Mesendoderm (in vitro differentiated cells): Measurements from ENCODE around the gene RCAN3.
"Not testable (repeated sequence)": the region's sequence is repeated elsewhere in the genome, so short reads cannot be mapped to it uniquely, and the experiment has no call there.

ENCODE experiments used
- DNase-seq: peaks from one replicate; pipeline ENCODE4 v3.0.0; 2013
- H2AK5ac ChIP-seq: 2 replicates; pipeline ENCODE4 v1.6.1; 2013; ENCODE audit warnings: low read length, inconsistent platforms
- H2BK120ac ChIP-seq: 2 replicates; pipeline ENCODE4 v1.6.1; 2013; ENCODE audit warnings: low read depth, mild to moderate bottlenecking, low read length, moderate library complexity, mixed read lengths
- H2BK15ac ChIP-seq: replicated peaks from 2 replicates; pipeline ENCODE4 v1.6.1; 2013; ENCODE audit warnings: low read depth, mild to moderate bottlenecking, moderate library complexity
- H2BK5ac ChIP-seq: 2 replicates; pipeline ENCODE4 v1.6.1; 2013; ENCODE audit warnings: low read length, inconsistent platforms
- H3K18ac ChIP-seq: 2 replicates; pipeline ENCODE4 v1.6.1; 2013; ENCODE audit warnings: mild to moderate bottlenecking, low read length, mixed read lengths
- H3K23ac ChIP-seq: one replicate; pipeline ENCODE4 v1.6.1; 2013; ENCODE audit warnings: low read length
- H3K27ac ChIP-seq: 2 replicates; pipeline ENCODE4 v1.5.1; 2013; ENCODE audit warnings: low read depth, mild to moderate bottlenecking, inconsistent platforms, low read length, moderate library complexity
- H3K27me3 ChIP-seq: 2 replicates; pipeline ENCODE4 v1.6.1; 2013; ENCODE audit warnings: low read length, control low read depth, mild to moderate bottlenecking, inconsistent platforms; ENCODE audit not compliant: insufficient read depth, poor library complexity
- H3K36me3 ChIP-seq: 2 replicates; pipeline ENCODE4 v1.6.1; 2013; ENCODE audit warnings: low read length, inconsistent platforms; ENCODE audit not compliant: control insufficient read depth, insufficient read depth
- H3K4ac ChIP-seq: one replicate; pipeline ENCODE4 v1.6.1; 2013; ENCODE audit warnings: low read depth, mild to moderate bottlenecking, low read length, moderate library complexity
- H3K4me1 ChIP-seq: 2 replicates; pipeline ENCODE4 v1.6.1; 2013; ENCODE audit warnings: low read depth, low read length, inconsistent platforms; ENCODE audit not compliant: control insufficient read depth
- H3K4me2 ChIP-seq: 2 replicates; pipeline ENCODE4 v1.6.1; 2013; ENCODE audit warnings: low read length
- H3K4me3 ChIP-seq: 2 replicates; pipeline ENCODE4 v1.5.1; 2013; ENCODE audit warnings: mild to moderate bottlenecking, low read length
- H3K56ac ChIP-seq: one replicate; pipeline ENCODE4 v1.6.1; 2013; ENCODE audit warnings: low read length
- H3K79me1 ChIP-seq: 2 replicates; pipeline ENCODE4 v1.6.1; 2013; ENCODE audit warnings: low read length, inconsistent platforms
- H3K79me2 ChIP-seq: 2 replicates; pipeline ENCODE4 v1.6.1; 2013; ENCODE audit warnings: mild to moderate bottlenecking, low read length; ENCODE audit not compliant: control insufficient read depth, insufficient read depth
- H3K9ac ChIP-seq: 2 replicates; pipeline ENCODE4 v1.6.1; 2013; ENCODE audit warnings: low read length, inconsistent platforms
- H4K5ac ChIP-seq: one replicate; pipeline ENCODE4 v1.6.1; 2013; ENCODE audit warnings: low read length
- H4K8ac ChIP-seq: one replicate; pipeline ENCODE4 v1.6.1; 2013; ENCODE audit warnings: low read depth, mild to moderate bottlenecking, control low read depth, low read length, moderate library complexity
- WGBS: extraction: QIAGEN DNeasy Blood & Tissue Kit; methylation state at CpG from one replicate; pipeline ENCODE4 v1.1.7; 2013; ENCODE audit warnings: low lambda C conversion rate, missing lambda C conversion rate; ENCODE audit not compliant: insufficient coverage; ENCODE audit errors: extremely low coverage; 5-methylcytosine and 5-hydroxymethylcytosine counted together

Gene RCAN3

GRCh38 chr1:24526940-24527542 is 24.4 kb downstream of the RCAN3 start:
- Histone ChIP-seq H3K79me1 (peaks cover 1% of the 10 kb centered on the region), H2AK5ac (no peak overlapping the region), H3K27ac (no peak overlapping the region), H3K4ac (no peak overlapping the region), H3K36me3 (no peaks in the 10 kb centered on the region), H3K4me1 (peaks cover 3% of the 10 kb centered on the region), H3K27me3 (no peaks in the 10 kb centered on the region), H2BK5ac (no peak overlapping the region), H3K79me2 (no peaks in the 10 kb centered on the region), H4K5ac (no peak overlapping the region), H2BK120ac (no peak overlapping the region), H3K9ac (no peak overlapping the region), H3K18ac (no peak overlapping the region), H3K56ac (no peak overlapping the region), H4K8ac (no peak overlapping the region), H2BK15ac (no peak overlapping the region), H3K23ac (no peak overlapping the region), H3K4me2 (no peak overlapping the region), H3K4me3 (no peak overlapping the region)
- no CpG with 5 or more reads among the region's 8 CpGs for WGBS
- DNase-seq, result no peak

GRCh38 chr1:24528744-24529143 is 26.1 kb downstream of the RCAN3 start:
- Histone ChIP-seq H3K79me2 (no peaks in the 10 kb centered on the region), H3K4me2 (no peak overlapping the region), H4K5ac (no peak overlapping the region), H3K4me1 (peaks cover 3% of the 10 kb centered on the region), H2AK5ac (no peak overlapping the region), H3K27ac (no peak overlapping the region), H3K4me3 (no peak overlapping the region), H3K9ac (no peak overlapping the region), H3K23ac (no peak overlapping the region), H2BK120ac (no peak overlapping the region), H4K8ac (no peak overlapping the region), H2BK5ac (no peak overlapping the region), H3K27me3 (no peaks in the 10 kb centered on the region), H3K18ac (no peak overlapping the region), H3K79me1 (peaks cover 1% of the 10 kb centered on the region), H3K36me3 (no peaks in the 10 kb centered on the region), H3K56ac (no peak overlapping the region), H3K4ac (no peak overlapping the region), H2BK15ac (no peak overlapping the region)
- WGBS, result no CpG with 5 or more reads among the region's 2 CpGs
- DNase-seq, result no peak

- H3K27me3 ChIP-seq, H2BK120ac ChIP-seq, H3K4me2 ChIP-seq, H3K23ac ChIP-seq, H3K4me3 ChIP-seq, H4K8ac ChIP-seq, H3K4ac ChIP-seq, H3K56ac ChIP-seq, H4K5ac ChIP-seq, H3K36me3 ChIP-seq, H3K18ac ChIP-seq, H2BK5ac ChIP-seq, H2AK5ac ChIP-seq, H3K27ac ChIP-seq, H3K4me1 ChIP-seq, H2BK15ac ChIP-seq, H3K9ac ChIP-seq, H3K79me1 ChIP-seq, DNase-seq, H3K79me2 ChIP-seq: not testable (repeated sequence)
- no CpG with 5 or more reads among the region's 7 CpGs for WGBS
These were observed 26.7 kb downstream of the RCAN3 start for GRCh38 chr1:24529292-24529691.

GRCh38 chr1:24535021-24535424 is 32.4 kb downstream of the RCAN3 start:
- Histone ChIP-seq H4K5ac (no peak overlapping the region), H3K79me2 (no peaks in the 10 kb centered on the region), H3K23ac (no peak overlapping the region), H3K4ac (no peak overlapping the region), H2BK5ac (no peak overlapping the region), H4K8ac (no peak overlapping the region), H3K27ac (no peak overlapping the region), H3K4me3 (no peak overlapping the region), H2BK120ac (no peak overlapping the region), H2AK5ac (no peak overlapping the region), H3K27me3 (no peaks in the 10 kb centered on the region), H2BK15ac (no peak overlapping the region), H3K56ac (no peak overlapping the region), H3K4me1 (no peaks in the 10 kb centered on the region), H3K4me2 (no peak overlapping the region), H3K18ac (no peak overlapping the region), H3K9ac (no peak overlapping the region), H3K36me3 (no peaks in the 10 kb centered on the region), H3K79me1 (no peaks in the 10 kb centered on the region)
- no CpG with 5 or more reads among the region's 21 CpGs for WGBS
- no peak for DNase-seq

- no peak overlapping the region for H2AK5ac ChIP-seq
- H3K36me3 ChIP-seq, result no peaks in the 10 kb centered on the region
- no peak overlapping the region for H2BK120ac ChIP-seq
- H3K79me2 ChIP-seq, result no peaks in the 10 kb centered on the region
- no CpG with 5 or more reads among the region's 8 CpGs for WGBS
- H3K4me1 ChIP-seq, result no peaks in the 10 kb centered on the region
- H4K5ac ChIP-seq, result no peak overlapping the region
- no peaks in the 10 kb centered on the region for H3K79me1 ChIP-seq
- no peak overlapping the region for H2BK5ac ChIP-seq
- no peak overlapping the region for H3K18ac ChIP-seq
- H3K9ac ChIP-seq, result no peak overlapping the region
- H3K4me3 ChIP-seq, result no peak overlapping the region
- no peak overlapping the region for H3K27ac ChIP-seq
- DNase-seq, result no peak
- no peak overlapping the region for H3K23ac ChIP-seq
- H3K27me3 ChIP-seq, result no peaks in the 10 kb centered on the region
- no peak overlapping the region for H3K4ac ChIP-seq
- no peak overlapping the region for H3K4me2 ChIP-seq
- H2BK15ac ChIP-seq, result no peak overlapping the region
- H4K8ac ChIP-seq, result no peak overlapping the region
- no peak overlapping the region for H3K56ac ChIP-seq
These were observed 33.1 kb downstream of the RCAN3 start for GRCh38 chr1:24535778-24536177.

DNA sequence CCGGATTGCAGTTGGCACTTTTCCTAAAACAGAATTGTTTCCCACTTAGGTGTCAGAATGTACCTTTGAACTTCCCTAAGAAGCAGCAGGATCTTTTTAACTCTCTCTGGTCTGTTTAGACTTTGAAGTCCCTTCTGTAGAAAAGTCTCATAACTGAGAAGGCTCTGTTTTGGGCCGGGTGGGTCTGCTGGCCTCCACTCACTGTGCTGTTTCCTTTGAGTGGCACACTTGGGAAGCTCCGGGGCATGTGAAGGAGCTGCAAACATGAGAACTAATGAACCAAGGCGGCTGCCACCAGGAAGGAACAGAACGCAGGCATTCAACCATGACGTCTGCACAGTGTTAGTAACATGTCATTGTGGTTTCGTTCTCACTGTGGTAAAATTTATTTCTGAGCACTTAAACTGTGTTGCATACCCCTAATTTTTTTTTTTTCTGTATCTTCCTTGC is 33.8 kb downstream of the RCAN3 start:
- no peak overlapping the region for H3K18ac ChIP-seq
- H3K4me1 ChIP-seq, result no peaks in the 10 kb centered on the region
- no peak overlapping the region for H2BK120ac ChIP-seq
- H4K8ac ChIP-seq, result no peak overlapping the region
- H2BK15ac ChIP-seq, result no peak overlapping the region
- H2BK5ac ChIP-seq, result no peak overlapping the region
- H4K5ac ChIP-seq, result no peak overlapping the region
- no peaks in the 10 kb centered on the region for H3K79me2 ChIP-seq
- no peak overlapping the region for H3K27ac ChIP-seq
- no peak overlapping the region for H3K4me3 ChIP-seq
- H3K56ac ChIP-seq, result no peak overlapping the region
- H3K4ac ChIP-seq, result no peak overlapping the region
- no peak overlapping the region for H2AK5ac ChIP-seq
- no peaks in the 10 kb centered on the region for H3K36me3 ChIP-seq
- no peaks in the 10 kb centered on the region for H3K27me3 ChIP-seq
- DNase-seq, result no peak
- no peak overlapping the region for H3K9ac ChIP-seq
- WGBS, result no CpG with 5 or more reads among the region's 7 CpGs
- H3K4me2 ChIP-seq, result no peak overlapping the region
- H3K23ac ChIP-seq, result no peak overlapping the region
- no peaks in the 10 kb centered on the region for H3K79me1 ChIP-seq
